ENCODE measurements around the gene ZNF277.

The ZNF277 gene

GRCh38 chr7:112185005-112185834 is 21.3 kb upstream of the ZNF277 start:
- no peak for DNase-seq

DNA sequence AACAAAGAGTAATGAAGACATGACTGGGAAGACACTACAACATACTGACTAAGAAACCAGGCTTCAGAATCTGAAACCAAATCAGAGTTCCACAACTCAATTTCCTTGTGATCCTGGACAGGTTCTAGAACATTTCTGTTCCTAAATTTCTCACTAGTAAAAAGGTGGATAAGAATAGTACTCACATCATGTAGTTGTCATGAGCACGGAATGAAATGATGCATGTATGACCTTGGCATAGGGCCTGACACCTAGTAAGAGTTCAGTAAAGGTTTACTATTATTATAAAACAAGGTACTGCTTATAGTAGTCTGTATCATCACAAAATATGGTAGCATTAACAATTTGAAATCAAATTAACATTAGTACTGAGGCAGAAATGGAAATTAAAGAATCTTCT is 20.2 kb upstream of the ZNF277 start:
- no peak for DNase-seq

GRCh38 chr7:112188257-112188656 is 18.2 kb upstream of the ZNF277 start:
- DNase-seq = no peak

DNA sequence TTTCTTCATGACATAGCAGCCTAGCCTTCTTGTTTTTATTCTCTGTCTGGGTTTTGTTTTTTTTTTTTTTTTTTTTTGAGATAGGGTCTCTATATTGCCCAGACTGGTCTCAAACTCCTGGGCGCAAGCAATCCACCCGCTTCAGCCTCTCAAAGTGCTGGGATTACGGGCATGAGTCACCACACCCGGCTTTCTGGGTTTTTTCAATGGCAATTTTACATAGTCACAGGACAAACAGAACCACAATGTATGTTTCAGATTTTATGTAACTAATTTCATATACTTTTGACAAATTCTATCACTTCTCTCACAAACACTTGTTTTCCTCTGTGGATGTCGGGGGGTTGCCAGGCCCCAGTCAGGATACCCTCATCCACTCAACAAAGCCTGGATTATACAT is 16.8 kb upstream of the ZNF277 start:
- DNase-seq = no peak

DNA sequence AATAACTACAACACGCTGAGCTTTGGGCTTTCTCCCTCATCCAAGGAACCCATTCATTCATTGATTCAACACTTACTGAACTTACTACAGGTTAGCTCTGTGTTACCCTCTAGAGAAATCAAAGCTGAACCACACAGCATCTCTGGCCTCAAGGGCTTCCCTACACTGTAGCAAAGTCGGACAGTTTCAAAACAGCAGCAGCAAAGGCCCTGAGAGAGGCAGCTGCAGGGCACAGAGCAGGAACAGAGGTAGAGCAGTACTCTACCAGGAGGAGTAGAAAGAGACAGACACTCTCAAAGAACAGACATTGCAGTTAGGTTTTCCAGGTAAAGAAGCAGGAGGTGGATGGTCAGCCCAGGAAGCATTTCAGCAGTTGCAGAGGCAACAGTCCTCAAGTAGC is 16.4 kb upstream of the ZNF277 start:
- no peak for DNase-seq

GRCh38 chr7:112192236-112193154 is 14.0 kb upstream of the ZNF277 start:
- no peak for DNase-seq

DNA sequence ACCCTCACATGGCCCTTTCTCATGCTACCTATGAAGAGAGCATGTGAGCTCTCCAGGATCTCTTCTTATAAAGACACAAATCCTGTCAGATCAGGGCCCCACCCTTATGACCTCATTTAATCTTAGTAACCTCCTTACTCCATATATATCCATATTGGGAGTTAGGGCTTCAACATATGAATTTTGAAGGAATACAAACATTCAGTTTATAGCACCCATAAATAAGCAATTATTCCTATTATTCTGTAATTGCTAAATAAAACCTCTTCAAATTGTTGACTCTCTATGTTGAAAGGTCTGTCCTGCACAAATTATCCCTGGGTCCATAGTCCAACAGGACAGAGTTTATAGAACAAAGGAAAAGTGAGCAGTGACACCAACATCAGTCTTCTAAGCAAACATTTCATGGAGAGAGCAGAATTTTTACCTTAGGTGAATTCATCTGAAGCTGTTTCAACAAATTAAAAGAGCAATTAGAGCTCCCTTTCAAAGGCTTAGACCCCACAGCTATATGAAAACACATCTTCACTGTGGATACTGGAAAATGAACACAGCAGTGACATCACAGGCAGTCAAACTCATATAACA is 12.5 kb upstream of the ZNF277 start:
- no peak for DNase-seq

DNA sequence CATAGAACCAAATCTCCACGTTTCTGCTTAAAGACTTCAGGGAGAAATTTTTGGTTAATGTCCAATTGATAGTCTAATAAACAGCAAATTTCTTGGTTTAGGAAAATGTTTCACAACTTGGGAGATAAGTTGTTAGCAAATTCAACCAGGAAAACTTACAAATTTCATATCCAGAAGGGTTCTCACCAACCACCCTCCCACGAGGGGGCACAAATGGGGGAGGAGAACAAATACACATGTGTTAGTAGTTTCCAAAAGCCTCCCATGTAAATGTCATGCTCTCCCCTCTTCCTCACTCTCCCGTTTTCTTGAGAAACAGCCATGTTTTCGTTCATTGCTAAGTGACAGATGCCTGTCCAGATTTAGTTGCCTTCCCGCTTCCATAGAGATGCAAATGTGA is 10.8 kb upstream of the ZNF277 start:
- no peak for DNase-seq

- DNase-seq = no peak
Measured at GRCh38 chr7:112197322-112197721, 9.2 kb upstream of the ZNF277 start.

GRCh38 chr7:112199035-112199655 is 7.3 kb upstream of the ZNF277 start:
- no peak for DNase-seq

GRCh38 chr7:112199672-112200071 is 6.8 kb upstream of the ZNF277 start:
- DNase-seq = no peak

GRCh38 chr7:112201411-112201810 is 5.1 kb upstream of the ZNF277 start:
- no peak for DNase-seq

GRCh38 chr7:112201839-112202238 is 4.7 kb upstream of the ZNF277 start:
- no peak for DNase-seq

DNA sequence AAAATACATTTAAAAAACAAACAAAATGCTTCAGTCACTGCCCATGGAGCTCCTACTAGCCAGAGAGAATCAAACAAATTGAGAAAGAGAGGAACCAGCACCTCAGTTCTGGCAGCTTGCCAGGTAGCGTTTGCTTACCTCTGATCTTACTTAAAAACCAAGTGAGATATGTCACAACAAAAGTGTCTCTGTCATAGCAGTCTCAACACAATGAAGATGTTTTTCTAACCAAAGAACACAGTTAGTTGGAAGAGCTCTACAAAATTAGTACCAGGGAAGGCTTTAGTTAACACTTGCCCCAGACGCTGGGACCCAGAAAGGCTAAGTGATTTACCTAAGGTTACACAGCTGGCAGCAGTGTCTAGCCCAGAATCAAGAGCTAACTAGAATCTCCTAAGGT is 3.7 kb upstream of the ZNF277 start:
- DNase-seq = no peak

- DNase-seq = no peak
Measured at GRCh38 chr7:112203365-112203739, 3.1 kb upstream of the ZNF277 start.

DNA sequence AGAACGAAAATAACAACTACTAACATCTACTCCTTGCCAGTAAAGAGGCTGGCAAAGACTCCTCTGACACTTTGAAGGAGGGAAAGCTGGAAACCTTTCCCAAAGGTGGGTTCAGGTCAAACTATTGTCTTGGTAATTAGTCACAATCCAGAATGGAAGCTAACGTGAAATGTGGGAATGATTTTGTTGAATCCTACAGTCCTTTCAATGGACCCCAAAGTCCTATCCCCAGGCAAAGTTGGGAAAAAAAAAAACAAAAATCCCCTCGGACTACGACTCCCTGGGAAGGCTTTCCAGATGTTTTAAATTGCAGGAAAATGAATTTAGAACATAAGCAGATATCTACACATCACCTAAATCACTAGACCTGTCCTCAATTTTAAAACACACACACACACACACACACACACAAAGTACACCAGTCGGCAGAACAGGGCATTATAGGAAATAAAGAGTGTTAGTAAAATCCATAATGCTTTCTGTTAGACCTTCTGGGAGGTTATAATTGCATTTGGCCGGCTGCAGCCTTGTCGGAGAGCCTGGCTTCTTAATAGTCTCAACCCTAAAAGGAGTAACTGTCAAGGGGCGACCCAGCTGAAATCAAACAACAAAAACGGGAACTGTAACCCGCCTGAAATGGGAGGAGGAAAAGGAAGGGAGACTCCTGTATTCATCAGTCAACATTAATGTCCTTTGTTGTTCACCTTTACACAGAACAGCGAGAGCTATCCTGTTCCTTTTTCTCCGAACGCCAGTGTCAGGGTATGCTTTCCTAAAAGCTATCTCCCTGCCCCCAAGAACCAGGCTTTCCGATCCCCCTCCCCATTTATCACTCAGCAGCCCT is 1.8 kb upstream of the ZNF277 start:
- no peak for DNase-seq

GRCh38 chr7:112205343-112206237 is 905 bp upstream of the ZNF277 start:
- no peak for DNase-seq

DNA sequence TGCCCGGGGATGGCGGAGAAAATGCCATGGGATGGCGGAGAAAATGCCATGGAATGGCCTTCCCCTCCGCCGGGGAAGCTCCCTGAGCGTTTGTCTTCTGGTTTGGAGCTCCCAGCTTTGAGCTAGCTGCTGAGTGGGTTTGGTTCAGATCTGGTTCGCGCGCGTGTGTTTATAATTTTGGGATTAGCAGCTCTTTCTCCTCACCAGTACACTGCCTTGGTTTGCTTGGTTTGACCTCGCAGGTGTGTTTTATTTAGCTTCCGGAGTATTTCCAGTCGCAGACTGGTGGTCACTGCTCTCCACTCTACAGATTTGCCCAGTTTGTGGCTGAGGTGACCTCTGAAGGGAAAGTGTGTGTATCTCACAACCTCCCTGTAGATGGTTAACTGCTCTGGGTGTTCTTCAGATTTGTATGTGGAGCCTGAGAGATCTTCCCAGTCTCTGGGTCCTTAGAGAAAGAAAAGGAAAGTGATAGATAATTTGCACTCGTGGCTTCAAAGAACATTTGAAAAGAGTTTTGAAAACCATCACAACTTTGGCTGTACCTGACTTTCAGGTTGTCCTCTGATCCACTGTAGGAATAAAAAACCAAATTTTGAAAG is 597 bp downstream of the ZNF277 start:
- no peak for DNase-seq

GRCh38 chr7:112207765-112208164 is 1.3 kb downstream of the ZNF277 start:
- DNase-seq = no peak

DNA sequence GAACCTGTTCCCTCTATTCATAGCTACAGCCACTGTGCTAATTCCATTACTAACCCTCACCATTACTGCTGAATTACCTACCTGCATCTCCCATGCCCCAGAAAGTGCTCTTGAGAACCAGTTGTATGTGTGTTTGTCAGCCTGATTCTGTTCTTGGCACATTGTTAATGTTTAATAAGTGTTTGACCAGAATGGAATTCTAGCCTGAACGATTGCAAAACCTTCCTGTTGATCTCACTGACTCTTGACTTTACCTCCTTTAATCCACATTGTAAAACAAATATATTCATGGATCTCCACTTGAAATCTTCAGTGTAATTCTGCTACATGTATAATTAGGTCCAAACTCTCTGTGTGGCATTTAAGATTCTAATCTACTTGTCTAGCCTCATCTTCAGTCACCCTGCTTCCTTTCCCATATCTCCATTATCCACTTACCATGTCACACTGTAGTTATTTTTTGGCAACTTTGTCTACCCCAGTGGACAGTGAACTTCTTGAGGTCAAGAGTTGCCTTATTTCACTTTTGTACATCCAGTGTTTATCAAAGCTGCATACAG is 4.9 kb downstream of the ZNF277 start:
- no peak for DNase-seq

All from cortex of kidney (tissue), 1 donor.